LHCN-M2 (cell line): ENCODE measurements around the gene SLC28A2. TPM values are rescaled to one million over a fixed set of nuclear protein-coding genes. Genes with fewer than 3 reads are reported as not detected.
"Not testable (repeated sequence)": the region's sequence is repeated elsewhere in the genome, so short reads cannot be mapped to it uniquely, and the experiment has no call there.

ENCODE experiments used
- DNase-seq: peaks from one replicate; pipeline ENCODE4 v3.0.0-alpha.2; 2012; ENCODE audit warnings: low read depth
- polyA plus RNA-seq: library from polyadenylated mRNA; unstranded; fragments of >200 nt; gene quantifications from one replicate; pipeline ENCODE4 v1.2.1, GENCODE V29; 2012; ENCODE audit warnings: missing spikeins
- total RNA-seq: library from RNA; depleted of rRNA; stranded (reverse); fragments of >200 nt; gene quantifications from 2 replicates; pipeline ENCODE4 v1.2.3, GENCODE V29; 2014; rRNA removed

SLC28A2 gene
- not detected in 2 replicates for total RNA-seq
- polyA plus RNA-seq, result 0.04 TPM

- no peak for DNase-seq
These were observed at the start of gene SLC28A2 for GRCh38 chr15:45251888-45252287. Gene SLC28A2 (plus strand): TSS chr15:45252234. CDS start chr15:45253216, 982 bp downstream.

DNA sequence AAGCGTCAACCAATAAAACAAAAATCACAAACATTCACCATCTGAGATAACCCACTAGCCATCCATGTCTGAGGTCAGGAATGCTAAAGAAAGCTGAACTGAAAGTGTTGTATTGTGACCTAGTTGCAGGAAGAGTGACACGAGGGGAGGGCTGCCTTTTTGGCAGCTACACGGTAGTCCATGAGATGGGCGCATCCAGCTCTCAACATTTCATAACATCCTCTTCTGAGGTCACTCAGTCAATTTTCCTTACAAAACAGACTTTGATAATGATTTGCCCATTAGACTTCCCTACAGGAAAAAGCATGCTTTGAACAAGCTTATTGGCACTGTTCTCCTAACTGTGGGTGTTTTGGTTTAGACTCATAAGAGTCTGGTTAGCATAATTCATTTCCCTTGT, 48.9 kb upstream of the SLC28A2 start:
- DNase-seq, result no peak

GRCh38 chr15:45205192-45205591, 46.8 kb upstream of the SLC28A2 start:
- DNase-seq, result peak; percentile 66

- no peak for DNase-seq
These were observed 39.5 kb upstream of the SLC28A2 start for GRCh38 chr15:45212493-45212892.

DNA sequence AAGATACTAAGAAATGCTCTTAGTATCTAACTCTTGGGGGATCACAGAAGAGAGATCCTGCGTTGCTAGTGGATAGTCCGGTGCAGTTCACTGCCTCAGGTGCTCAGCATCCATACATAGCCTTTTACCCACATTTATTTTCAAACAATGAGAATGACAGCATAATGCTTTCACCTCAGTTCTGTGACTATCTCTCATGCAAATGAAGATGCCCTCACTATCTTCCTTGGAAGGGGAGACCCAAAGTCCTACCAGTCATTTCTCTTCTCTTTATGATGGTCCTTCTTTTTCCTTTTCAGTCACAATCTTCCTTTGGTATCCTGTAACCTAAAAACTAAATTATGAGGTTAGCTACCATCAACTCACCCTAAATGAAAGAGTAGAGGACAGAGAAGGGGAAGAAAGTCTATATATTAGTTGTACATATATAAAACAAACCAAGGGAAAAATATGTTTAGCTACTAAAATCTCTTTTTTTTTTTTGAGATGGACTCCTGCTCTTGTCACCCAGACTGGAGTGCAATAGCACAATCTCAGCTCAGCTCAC, 30.9 kb upstream of the SLC28A2 start:
- DNase-seq, result no peak

DNA sequence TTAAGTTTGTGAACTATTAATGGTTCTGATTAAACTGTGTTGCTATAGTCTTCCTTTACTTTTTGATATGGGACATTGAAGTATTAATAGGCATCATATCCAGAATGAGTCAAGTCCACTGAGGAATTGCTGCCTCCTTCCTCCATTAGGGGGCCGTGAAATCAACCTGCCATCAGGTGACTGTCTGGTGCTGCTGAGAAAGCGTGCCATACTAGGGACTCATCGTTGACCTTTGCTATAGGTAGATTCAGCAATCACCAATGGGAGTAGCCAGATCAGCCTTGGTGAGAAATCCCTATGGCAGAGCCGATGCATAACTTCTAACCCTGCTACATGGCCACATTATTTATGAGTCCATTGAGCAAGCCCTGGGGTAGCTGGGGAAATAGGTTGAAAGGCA, 30.1 kb upstream of the SLC28A2 start:
- DNase-seq, result no peak

DNA sequence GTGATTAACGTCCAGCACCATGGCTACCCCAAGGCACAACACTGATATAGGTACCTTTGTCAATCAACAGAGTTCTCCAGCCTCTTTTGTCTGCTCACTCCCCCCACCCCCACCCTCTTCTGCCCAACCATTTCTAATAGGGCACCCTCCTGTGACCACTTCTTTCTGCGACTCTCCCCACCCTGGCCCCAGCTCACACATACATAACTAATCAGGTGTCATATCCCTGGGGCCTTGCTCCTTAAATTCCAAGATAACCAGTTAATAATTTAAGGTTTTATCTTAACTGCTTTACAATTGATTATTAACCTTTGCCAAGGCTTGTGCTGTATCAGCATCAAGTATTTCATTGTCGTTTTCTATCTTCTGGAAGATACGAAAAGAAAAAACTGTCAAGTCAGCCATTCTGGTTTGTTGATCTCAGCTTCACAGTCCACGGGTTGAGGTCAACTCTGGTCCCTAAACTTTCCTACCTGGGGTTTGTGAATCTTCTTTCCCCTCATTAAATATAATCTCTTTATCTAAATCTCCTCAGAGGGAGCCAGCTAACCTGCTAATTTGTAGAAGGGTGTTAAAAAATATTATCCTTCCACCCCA, 27.3 kb upstream of the SLC28A2 start:
- no peak for DNase-seq

DNA sequence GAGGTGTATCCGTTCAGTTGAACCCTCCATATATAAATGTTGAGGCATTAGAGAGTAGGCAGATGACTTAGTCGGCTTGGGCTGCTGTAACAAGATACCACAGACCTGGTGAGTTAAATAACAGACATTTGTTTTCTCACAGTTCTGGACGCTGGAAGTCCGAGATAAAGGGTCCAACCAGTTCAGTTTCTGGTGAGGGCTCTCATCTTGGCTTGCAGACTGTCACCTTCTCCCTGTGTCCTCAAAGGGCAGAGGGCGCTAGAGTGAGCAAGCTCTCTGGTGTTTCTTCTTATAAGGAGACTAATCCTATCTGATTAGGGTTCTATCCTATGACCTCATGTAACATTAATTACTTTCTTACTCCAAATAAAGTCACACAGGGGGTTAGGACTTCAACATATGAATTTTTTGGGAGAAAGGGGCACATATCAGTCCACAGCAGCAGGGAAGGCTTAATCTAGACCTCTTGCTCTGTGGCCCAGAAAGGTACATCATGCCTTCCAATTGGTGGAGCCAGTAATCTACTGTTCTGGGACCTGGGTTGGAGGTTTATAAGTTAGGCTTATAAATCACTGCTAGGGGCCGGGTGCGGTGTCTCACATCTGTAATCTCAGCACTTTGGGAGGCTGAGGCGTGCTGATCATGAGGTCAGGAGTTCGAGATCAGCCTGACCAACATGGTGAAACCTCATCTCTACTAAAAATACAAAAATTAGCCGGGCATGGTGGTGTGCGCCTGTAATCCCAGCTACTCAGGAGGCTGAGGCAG, 26.3 kb upstream of the SLC28A2 start:
- no peak for DNase-seq

DNA sequence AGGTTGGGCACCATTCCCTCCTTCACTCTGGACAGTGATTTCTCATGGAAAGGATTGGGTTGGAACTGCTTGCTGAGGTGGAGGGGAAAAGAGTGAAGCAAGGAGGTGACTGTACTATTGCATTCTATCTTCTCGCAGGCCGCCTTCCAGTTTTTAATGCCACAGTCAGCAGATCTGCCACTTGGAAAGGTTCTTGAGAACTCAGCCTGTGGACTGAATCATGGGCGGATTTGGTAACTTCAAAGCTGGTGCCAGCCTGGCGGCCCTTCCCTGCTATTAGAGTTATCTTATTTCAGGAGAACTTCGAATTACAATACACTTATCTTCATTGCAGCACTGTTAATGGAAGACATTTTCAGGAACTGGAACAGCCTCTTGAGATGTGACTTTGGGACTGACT, 23.1 kb upstream of the SLC28A2 start:
- DNase-seq, result no peak

DNA sequence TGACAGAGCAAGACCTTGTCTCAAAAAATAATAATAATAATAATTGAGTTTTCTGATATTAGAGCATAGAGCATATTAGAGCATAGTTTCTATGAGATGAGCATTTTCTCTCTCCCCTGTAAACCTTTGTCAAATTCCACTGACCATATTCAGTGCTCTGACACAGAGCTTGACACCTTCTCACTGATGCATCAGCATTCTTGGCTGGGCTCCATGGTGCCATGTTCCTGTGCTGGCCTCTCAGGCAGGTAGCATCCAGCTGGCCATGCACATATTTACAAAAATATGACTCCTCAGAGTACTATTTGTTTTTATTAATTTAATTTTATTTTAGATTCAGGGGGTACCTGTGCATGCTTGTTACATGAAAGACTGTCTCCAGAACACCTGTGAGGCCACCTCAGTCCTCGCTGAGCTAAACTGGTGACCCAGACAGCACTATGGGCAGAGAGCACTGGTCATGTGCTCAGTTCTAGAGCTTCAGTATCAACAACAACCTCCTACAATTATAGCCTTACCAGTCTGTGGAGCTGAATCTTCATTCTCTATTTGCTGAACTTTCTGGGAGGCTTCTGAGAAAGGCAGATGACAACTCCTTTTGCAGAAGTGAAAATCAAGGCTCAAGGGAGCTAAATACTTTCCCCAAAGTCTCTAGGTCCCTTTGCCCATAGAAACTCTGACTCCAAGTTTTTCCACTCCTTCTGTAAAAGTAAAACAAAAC, 21.6 kb upstream of the SLC28A2 start:
- no peak for DNase-seq

- DNase-seq, result no peak
These were observed 20.9 kb upstream of the SLC28A2 start for GRCh38 chr15:45231132-45231531.

GRCh38 chr15:45231864-45232562, 20.0 kb upstream of the SLC28A2 start:
- no peak for DNase-seq

- no peak for DNase-seq
These were observed 17.3 kb upstream of the SLC28A2 start for GRCh38 chr15:45234562-45235235.

GRCh38 chr15:45236806-45237205, 15.2 kb upstream of the SLC28A2 start:
- DNase-seq, result not testable (repeated sequence)

DNA sequence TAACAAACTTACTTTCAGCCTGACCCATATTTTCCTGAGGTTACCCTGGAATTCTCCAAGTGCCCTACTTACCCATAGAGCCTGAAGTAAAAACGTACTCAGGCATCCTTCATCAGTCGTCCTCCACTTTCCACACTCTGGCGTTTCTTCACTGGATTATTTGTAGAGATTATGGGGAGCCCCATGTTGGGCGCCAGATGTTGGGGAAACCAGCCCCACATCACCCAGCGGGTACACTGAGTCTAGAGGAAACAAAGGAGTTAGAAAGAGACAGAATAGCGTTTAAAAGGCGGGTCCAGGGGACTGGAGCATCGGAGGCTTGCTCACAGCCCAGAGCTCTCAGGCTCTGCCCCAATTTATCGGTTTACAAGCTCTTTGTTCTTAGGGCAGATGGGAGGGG, 9.7 kb upstream of the SLC28A2 start:
- DNase-seq, result peak; percentile 21

- DNase-seq, result no peak
These were observed 2.8 kb upstream of the SLC28A2 start for GRCh38 chr15:45249125-45249780.

DNA sequence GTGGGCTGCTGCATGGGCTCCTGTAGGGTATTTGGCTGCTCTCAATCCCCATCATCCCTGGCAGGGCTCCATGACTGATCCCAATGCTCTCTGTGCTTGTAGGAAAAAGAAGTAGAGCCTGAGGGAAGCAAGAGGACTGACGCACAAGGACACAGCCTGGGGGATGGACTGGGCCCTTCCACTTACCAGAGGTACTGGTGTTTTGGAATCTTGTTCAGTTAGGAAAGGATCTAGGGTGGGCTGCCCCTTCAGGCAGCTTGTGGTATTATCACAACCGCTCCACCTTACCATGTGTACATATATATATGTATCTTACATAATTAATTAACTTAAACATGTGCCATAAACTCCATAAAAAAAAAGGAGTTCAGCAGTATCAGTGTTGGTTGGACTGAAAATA, 1.3 kb downstream of the SLC28A2 start:
- DNase-seq, result no peak

DNA sequence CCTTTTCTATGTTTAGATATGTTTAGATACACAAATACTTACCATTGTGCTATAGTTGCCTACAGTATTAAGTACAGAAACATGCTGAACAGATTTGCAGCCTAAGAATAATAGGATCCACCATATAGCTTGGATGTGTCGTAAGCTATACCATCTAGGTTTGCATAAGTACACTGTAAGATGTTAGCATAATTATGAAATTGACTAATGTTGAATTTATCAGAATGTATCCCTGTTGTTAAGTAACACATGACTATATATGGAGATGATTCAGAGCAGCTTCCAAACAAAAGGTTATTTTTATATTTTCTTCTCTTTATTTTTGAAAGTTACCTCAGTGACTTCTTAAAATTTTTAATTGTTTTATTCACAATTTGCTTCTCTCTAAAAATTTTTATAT, 2.4 kb downstream of the SLC28A2 start:
- no peak for DNase-seq

DNA sequence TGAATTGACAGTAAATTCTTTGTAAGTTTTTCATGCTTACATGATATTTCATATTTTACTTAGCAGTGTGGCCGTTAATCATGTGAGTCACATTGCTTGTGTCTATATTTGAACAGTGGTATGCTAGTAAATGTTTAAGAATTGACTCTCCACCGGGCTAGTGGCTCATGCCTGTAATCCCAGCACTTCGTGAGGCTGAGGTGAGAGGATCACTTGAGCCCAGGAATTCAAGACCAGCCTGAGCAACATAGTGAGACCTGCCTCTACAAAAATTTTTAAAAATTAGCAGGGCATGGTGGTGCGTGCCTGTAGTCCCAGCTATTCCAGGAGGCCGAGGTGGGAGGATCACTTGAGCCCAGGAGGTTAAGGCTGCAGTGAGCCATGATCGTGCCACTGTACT, 2.8 kb downstream of the SLC28A2 start:
- peak; percentile 62 for DNase-seq

DNA sequence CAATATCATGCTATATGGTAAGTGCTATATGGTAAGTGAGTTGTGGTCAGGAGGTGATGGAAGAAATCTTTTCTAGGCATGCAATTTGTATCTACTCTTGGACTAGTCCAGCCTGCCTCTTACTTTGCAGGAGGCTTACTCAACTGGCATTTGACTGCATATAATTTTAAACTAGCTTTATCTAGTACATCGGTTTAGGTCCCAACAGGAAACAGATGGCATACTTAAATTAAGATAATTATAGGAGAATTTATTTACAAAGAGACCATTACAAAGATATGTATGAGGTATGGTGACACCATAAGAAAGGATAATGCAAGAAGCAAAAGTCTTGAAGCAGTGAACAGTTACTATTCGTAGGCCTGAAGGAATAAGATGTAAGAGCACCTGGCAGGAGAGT, 7.8 kb downstream of the SLC28A2 start:
- DNase-seq, result no peak
